CD1c-positive myeloid dendritic cell (primary cell): ENCODE results near the gene RUFY3.
A peak's percentile ranks its signal among the peaks of the same experiment; 100 is the strongest.
"Not testable (repeated sequence)": the region's sequence is repeated elsewhere in the genome, so short reads cannot be mapped to it uniquely, and the experiment has no call there.

Experiments
- DNase-seq: peaks from one replicate; pipeline ENCODE4 v3.0.0-alpha.2; 2016; ENCODE audit errors: extremely low spot score

Gene RUFY3

GRCh38 chr4:70735915-70736314, 14.2 kb downstream of the RUFY3 start:
- not testable (repeated sequence) for DNase-seq

- no peak for DNase-seq
Measured at GRCh38 chr4:70737006-70737405, 15.2 kb downstream of the RUFY3 start.

DNA sequence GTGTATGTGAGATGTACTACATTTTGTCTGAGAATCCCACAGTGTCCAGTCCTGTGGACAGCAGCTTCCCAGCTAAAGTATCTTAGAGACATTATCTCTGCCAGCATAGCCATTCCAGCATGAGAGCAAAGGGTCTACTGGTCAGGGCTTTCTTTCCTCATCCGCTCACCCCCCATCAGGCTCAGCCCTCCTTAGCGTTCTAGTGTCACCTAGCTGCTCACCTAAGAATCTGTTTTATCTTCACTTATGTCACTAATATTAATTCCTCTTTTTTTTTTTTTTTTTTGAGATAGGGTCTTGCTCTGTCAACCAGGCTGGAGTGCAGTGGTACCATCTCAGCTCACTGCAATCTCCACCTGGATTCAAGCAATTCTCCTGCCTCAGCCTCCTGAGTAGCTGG, 15.6 kb downstream of the RUFY3 start:
- DNase-seq = no peak

DNA sequence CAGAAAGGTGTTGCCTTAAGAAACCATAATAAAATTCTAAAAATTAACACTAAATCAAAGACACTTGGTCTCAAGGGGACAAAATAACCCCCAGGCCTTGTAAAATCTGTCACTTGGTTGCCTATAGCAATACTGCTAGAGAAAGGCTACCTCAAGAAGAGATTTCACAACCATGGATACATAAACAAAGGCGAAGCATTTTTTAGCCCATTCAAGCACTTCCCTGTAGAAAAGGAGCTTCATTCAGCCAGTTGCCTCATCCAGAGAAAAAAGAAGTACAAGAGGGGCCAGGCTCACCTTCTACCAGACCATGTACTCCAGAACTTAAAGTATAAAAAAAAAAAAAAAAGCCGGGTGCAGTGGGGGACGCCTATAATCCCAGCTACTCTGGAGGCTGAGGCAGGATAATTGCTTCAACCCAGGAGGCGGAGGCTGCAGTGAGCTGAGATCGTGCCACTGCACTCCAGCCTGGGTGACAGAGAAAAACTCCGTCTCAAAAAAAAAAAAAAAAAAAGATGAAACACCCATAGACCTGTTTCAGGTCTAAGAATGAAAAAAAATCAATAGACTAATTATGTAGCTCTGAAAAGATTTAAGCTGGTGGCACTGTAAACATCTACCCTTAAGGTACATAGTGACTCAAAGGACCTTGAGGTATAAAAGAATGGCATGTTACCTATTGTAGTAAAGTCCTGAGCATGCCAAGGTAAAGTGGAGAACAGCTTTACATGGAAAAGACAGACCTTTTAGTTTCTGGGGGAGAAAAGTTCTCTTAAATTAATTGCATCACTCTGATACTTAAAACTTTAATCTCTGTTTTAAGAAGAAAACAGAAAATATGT, 18.0 kb downstream of the RUFY3 start:
- peak; percentile 12 for DNase-seq

DNA sequence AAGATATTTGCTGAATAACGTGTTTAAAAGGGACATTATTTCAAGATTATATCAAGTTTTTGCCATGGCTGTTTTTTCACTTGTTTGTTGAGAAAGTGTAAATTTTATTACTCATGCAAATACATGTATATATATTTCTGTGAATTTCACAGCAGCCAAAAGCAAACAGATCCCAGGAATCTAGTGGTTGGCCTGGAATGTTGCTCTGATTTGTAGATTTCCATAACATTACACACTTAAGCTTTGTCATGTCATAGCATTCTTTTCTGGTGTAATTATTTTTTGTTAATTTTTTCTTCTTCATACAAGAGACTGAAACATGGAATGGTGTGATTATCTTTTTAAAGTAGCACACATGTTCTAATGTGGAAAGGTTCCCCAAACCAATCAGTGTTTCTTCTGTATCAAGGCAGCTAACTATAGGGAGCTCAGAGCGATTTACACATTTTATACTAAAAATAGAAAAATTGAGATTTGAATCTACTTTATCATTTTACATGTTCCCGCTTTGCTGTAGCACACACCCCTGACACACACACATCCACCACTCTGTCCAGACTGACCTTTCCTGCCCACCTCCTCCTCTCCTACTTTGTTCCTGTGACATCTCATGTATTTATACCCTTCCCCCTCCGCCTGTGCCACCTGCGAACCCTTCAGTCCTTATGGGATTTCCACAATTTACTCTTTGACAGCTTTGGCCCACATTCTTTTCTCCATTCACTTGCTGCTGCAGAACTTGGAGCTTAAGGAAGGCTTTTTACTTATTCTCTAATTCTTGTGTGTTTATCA, 20.3 kb downstream of the RUFY3 start:
- no peak for DNase-seq

- no peak for DNase-seq
Measured at GRCh38 chr4:70743731-70744130, 22.0 kb downstream of the RUFY3 start.

DNA sequence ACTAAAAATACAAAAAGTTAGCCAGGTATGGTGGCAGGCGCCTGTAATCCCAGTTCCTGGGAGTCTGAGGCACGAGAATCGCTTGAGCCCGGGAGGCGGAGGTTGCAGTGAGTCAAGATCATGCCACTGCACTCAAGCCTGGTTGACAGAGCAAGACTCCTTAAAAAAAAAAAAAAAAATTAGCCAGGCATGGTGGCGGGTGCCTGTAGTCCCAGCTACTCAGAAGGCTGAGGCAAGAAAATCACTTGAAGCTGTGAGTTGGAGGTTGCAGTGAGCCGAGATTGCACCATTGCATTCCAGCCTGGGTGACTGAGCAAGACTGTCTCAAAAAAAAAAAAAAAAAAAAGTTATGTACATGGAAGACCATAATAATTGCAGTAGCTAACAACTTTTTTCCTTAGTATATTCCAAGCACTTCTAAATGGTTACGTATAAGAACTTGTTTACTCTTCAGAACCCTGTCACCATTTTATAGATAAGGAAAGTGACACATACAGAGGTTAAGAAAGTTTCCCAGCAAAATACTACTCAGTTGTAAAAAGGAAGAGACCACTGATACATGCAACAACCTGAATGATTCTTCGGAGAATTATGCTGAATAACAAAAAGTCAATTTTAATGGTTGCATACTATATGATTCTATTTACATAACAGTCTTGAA, 24.5 kb downstream of the RUFY3 start:
- DNase-seq = no peak

DNA sequence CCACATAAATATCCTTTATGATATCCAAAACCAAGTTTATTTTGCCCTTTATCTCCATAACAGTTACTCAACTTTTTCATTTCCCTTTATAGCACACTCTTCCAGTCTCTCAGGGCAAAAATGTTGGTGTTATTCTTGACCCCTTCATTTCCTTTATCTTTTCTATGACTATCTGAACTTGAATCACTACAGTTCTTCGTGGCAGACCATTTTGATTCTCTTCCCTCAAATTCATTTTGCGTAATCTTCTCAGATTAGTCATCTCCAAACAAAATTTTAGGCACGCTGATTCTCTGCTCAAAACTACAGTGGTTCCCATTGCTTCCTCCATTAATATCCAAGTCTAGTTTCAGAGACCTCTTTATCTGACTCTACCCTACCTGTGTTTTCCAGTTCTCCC, 26.1 kb downstream of the RUFY3 start:
- DNase-seq = peak; percentile 43

DNA sequence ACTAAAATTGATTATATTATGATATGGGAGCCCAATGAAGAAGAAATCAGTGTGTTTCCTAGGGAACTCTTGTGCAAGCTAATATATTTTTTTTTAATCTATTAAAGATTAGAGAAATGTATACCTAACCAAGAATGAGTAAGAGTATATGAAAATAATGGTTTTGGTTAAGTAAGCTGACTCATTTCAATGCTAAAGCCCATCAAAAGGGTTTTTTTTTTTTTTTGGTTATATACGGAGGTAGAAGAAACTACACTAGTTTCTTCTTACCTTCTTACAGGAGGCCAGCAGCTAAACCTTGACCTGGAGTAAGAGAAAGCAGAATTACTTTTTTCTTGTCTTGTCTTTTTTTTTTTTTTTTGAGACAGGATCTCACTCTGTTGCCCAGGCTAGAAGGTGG, 27.5 kb downstream of the RUFY3 start:
- no peak for DNase-seq

DNA sequence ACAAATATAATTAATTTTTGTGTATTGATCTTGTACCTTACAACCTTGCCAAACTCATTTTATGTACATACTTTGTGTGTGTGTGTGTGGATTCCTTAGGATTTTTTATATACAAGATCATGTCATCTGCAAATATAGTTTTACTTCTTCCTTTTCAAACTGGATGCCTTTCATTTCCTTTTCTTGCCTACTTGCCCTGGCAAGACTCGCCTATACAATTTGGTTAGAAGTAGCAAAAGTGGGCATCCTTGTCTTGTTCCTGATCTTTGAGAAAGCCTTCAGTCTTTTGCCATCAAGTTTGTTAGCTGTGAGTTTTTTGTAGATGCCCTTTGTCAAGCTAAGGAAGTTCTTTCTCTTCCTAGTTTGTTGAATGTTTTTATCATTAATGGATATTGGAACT, 30.5 kb downstream of the RUFY3 start:
- peak; percentile 52 for DNase-seq

- DNase-seq = no peak
Measured at GRCh38 chr4:70753630-70754029, 31.9 kb downstream of the RUFY3 start.

DNA sequence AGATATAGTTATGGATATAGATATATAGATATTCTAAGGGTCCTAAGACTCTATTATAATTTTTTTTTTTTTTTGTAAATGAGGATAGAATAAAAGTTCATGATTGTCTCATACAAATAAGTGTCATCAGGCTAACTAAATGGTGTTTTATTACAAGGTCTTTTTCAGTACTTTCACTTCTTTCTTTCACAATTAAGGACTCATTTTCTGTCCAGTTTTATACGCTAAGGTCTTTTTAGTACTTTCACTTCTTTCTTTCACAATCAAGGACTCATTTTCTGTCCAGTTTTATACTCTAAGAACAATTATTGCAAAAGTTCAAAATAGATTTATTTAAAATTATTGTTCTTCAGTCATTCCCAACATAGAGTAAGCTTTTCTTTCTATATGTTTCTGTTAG, 32.7 kb downstream of the RUFY3 start:
- peak; percentile 69 for DNase-seq

GRCh38 chr4:70754990-70755688, 33.4 kb downstream of the RUFY3 start:
- DNase-seq = no peak

- DNase-seq = no peak
Measured at GRCh38 chr4:70759126-70759525, 37.4 kb downstream of the RUFY3 start.

- DNase-seq = no peak
Measured at GRCh38 chr4:70759627-70760026, 37.9 kb downstream of the RUFY3 start.

GRCh38 chr4:70760662-70761061, 38.9 kb downstream of the RUFY3 start:
- DNase-seq = no peak

DNA sequence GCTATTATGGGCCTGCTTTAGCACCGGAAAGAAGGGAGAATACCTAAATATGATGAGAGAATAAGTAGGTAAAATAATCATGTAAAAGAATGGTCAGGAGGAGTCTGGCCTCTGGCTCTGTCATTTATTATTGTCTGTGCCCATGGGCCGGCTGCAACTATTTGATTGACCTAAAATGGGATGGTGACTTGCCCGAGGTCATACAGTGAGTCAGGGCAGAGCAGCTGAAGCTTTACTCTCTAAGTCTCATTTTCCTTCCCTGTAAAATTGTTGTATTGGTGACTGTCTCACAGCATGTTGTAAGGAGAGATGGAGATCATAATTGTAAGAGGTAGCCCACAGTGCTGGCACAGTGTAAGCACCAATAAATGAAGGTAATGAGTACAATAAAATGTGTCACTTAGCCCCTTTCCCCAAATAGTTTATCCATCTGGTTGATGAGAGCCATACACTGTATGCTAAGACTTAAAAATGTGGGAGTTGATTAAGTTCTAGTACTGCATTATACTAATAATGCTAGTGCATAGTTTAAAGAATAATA, 39.6 kb downstream of the RUFY3 start:
- DNase-seq = no peak

DNA sequence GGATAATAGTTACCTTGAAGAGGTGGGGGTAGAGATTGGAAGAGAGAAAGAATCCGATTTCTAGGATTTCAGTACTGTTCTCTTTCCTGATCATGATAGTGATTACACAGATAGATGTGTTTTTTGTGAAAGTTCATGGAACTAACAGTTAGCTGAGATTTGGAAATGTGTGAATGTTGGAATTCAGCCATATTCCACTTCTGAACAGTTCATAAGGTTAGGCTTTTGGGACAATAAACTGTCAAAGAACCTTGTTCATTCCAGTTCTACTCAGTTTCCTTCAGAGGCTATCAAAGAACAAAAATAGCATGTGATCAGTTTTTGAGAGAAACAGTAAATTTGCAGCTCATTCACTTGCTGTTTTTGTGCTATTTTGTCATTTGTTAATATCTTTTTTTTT, 43.6 kb downstream of the RUFY3 start:
- DNase-seq = no peak

- DNase-seq = no peak
Measured at GRCh38 chr4:70768301-70768948, 46.7 kb downstream of the RUFY3 start.

- not testable (repeated sequence) for DNase-seq
Measured at GRCh38 chr4:70769396-70769795, 47.6 kb downstream of the RUFY3 start.

GRCh38 chr4:70772929-70773555, 51.3 kb downstream of the RUFY3 start:
- peak; percentile 45 for DNase-seq
